Measurements from ENCODE around the gene BTBD7.

BTBD7 gene

GRCh38 chr14:93333631-93334103 is 831 bp upstream of the BTBD7 start:
- no peak for DNase-seq (ENCODE audit: low spot score)
- TF ChIP-seq, protein P1, sequence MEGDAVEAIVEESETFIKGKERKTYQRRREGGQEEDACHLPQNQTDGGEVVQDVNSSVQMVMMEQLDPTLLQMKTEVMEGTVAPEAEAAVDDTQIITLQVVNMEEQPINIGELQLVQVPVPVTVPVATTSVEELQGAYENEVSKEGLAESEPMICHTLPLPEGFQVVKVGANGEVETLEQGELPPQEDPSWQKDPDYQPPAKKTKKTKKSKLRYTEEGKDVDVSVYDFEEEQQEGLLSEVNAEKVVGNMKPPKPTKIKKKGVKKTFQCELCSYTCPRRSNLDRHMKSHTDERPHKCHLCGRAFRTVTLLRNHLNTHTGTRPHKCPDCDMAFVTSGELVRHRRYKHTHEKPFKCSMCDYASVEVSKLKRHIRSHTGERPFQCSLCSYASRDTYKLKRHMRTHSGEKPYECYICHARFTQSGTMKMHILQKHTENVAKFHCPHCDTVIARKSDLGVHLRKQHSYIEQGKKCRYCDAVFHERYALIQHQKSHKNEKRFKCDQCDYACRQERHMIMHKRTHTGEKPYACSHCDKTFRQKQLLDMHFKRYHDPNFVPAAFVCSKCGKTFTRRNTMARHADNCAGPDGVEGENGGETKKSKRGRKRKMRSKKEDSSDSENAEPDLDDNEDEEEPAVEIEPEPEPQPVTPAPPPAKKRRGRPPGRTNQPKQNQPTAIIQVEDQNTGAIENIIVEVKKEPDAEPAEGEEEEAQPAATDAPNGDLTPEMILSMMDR (IDR thresholded peaks at IDR 0.05; ENCODE audit: extremely low read depth, missing control alignments): no peak

GRCh38 chr14:93332397-93332852 is 411 bp downstream of the BTBD7 start:
- peak; percentile 85 for DNase-seq (ENCODE audit: low spot score)
- TF ChIP-seq, protein P1 (IDR thresholded peaks at IDR 0.05; ENCODE audit: extremely low read depth, missing control alignments): no peak

GRCh38 chr14:93331728-93332396 is 974 bp downstream of the BTBD7 start:
- no peak for DNase-seq (ENCODE audit: low spot score)
- TF ChIP-seq, protein P1 (IDR thresholded peaks at IDR 0.05; ENCODE audit: extremely low read depth, missing control alignments): no peak

DNA sequence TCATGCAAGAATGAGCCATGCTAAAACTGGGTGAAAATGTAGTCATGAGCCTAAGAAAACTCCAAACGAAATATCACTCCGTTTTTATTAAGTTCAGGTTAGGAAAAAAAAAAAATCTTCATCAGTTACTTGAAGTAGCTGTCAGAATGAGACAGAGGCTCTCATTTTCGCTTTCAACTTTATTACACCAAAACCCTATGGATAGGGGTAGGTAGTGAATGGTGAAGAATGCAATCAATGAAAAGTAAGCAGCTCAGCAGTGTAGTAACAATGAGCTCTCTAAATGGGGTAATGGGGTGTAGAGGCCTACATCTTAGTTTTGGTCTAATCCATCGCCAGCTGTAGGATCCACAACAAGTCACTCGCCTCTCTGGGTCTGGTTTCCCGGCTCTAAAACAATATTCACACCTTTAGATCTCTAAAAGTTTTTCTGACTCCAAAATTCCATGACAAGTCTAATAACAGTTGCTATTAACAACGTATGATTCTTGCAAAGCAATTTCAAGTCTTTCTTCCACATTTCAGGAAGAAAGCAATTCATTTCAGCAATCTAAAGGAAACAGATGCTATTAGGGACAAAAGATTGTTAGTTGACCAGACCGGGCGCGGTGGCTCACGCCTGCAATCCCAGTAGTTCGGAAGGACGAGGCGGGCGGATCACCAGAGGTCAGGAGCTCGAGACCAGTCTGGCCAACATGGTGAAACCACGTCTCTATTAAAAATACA is 1.7 kb downstream of the BTBD7 start:
- DNase-seq (ENCODE audit: low spot score): peak; percentile 46
- TF ChIP-seq, protein P1 (IDR thresholded peaks at IDR 0.05; ENCODE audit: extremely low read depth, missing control alignments): no peak

DNA sequence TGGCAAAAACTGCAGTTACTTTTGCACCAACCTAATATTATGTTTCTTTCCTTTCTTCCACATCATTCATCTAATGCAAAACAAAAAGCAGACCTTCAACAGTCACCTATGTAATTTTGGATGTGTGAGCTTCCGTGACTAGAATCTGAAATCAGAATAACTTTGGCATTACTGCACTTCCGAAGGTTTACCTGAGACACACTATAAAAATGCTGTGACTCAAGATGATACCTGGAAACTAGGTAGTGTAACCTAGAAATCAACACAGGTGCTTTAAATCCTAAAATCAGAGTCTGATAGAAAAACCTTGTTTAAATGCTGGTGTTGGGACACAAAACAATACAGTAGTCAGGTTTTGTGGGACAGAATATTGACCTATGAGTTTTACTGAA is 2.2 kb downstream of the BTBD7 start:
- TF ChIP-seq, protein P1 (IDR thresholded peaks at IDR 0.05; ENCODE audit: extremely low read depth, missing control alignments): no peak
- DNase-seq (ENCODE audit: low spot score): no peak

- no peak for DNase-seq (ENCODE audit: low spot score)
- TF ChIP-seq, protein P1 (IDR thresholded peaks at IDR 0.05; ENCODE audit: extremely low read depth, missing control alignments): no peak
Measured at GRCh38 chr14:93329965-93330608, 2.7 kb downstream of the BTBD7 start.

GRCh38 chr14:93328546-93328945 is 4.3 kb downstream of the BTBD7 start:
- DNase-seq (ENCODE audit: low spot score): no peak
- TF ChIP-seq, protein P1 (IDR thresholded peaks at IDR 0.05; ENCODE audit: extremely low read depth, missing control alignments): no peak

Data from GM20000 (cell line).